Astrocyte (in vitro differentiated cells and primary cell): ENCODE data around the gene UTS2R. TPM values are rescaled to one million over a fixed set of nuclear protein-coding genes. Genes with fewer than 3 reads are reported as not detected.

Experiments used
- DNase-seq: peaks from one replicate; pipeline ENCODE4 v3.0.0-alpha.2; 2010; ENCODE audit warnings: low read depth
- FAIRE-seq: peaks from 2 replicates; lab custom pipeline; 2011; peaks lifted over from hg19 to GRCh38; lab: Jason Lieb, UNC
- H2AFZ ChIP-seq: 2 replicates; pipeline ENCODE4 v1.6.0; 2012; ENCODE audit warnings: low read depth, low read length, inconsistent platforms
- H3K27ac ChIP-seq: 2 replicates; pipeline ENCODE4 v1.5.1; 2011; ENCODE audit warnings: low read depth, low read length, inconsistent platforms
- H3K27me3 ChIP-seq: 2 replicates; pipeline ENCODE4 v1.6.0; 2011; ENCODE audit warnings: low read length, inconsistent platforms; ENCODE audit not compliant: insufficient read depth
- H3K36me3 ChIP-seq: 2 replicates; pipeline ENCODE4 v1.5.1; 2011; ENCODE audit warnings: low read length, inconsistent platforms; ENCODE audit not compliant: insufficient read depth
- H3K4me1 ChIP-seq: 2 replicates; pipeline ENCODE4 v1.5.1; 2011; ENCODE audit warnings: low read length, inconsistent platforms; ENCODE audit not compliant: insufficient read depth
- H3K4me2 ChIP-seq: 2 replicates; pipeline ENCODE4 v1.6.0; 2012; ENCODE audit warnings: low read length, inconsistent platforms
- H3K4me3 ChIP-seq: 2 replicates; pipeline ENCODE4 v1.5.1; 2011; ENCODE audit warnings: low read depth, mild to moderate bottlenecking, low read length, inconsistent platforms; ENCODE audit not compliant: insufficient read depth
- H3K79me2 ChIP-seq: 2 replicates; pipeline ENCODE4 v1.6.0; 2012; ENCODE audit warnings: mild to moderate bottlenecking, low read length, inconsistent platforms; ENCODE audit not compliant: insufficient read depth
- H3K9ac ChIP-seq: 2 replicates; pipeline ENCODE4 v1.6.0; 2012; ENCODE audit warnings: mild to moderate bottlenecking, low read length, inconsistent platforms
- H3K9me3 ChIP-seq: 2 replicates; pipeline ENCODE4 v1.5.1; 2012; ENCODE audit warnings: low read depth, mild to moderate bottlenecking, low read length, inconsistent platforms; ENCODE audit not compliant: insufficient read depth
- H4K20me1 ChIP-seq: 2 replicates; pipeline ENCODE4 v1.6.0; 2012; ENCODE audit warnings: low read length, inconsistent platforms; ENCODE audit not compliant: insufficient read depth
- H3K27ac Mint-ChIP-seq: one replicate; pipeline ENCODE4 v1.8.0; 2021; ENCODE audit warnings: mild to moderate bottlenecking, mixed read lengths; ENCODE audit not compliant: unreplicated experiment
- H3K27me3 Mint-ChIP-seq: one replicate; pipeline ENCODE4 v1.8.0; 2021; ENCODE audit warnings: low read depth, mixed read lengths; ENCODE audit not compliant: unreplicated experiment
- H3K36me3 Mint-ChIP-seq: one replicate; pipeline ENCODE4 v1.8.0; 2021; ENCODE audit warnings: low read depth, mixed read lengths; ENCODE audit not compliant: unreplicated experiment
- H3K4me1 Mint-ChIP-seq: one replicate; pipeline ENCODE4 v1.8.0; 2021; ENCODE audit warnings: low read depth, mixed read lengths; ENCODE audit not compliant: unreplicated experiment
- H3K4me3 Mint-ChIP-seq: one replicate; pipeline ENCODE4 v1.8.0; 2021; ENCODE audit warnings: mild to moderate bottlenecking, moderate library complexity, mixed read lengths; ENCODE audit not compliant: unreplicated experiment
- H3K9me3 Mint-ChIP-seq: one replicate; pipeline ENCODE4 v1.8.0; 2021; ENCODE audit warnings: mild to moderate bottlenecking, mixed read lengths; ENCODE audit not compliant: unreplicated experiment
- EZH2 ChIP-seq: IDR thresholded peaks from 2 replicates; pipeline ENCODE4 v1.6.1; 2012; ENCODE audit warnings: mild to moderate bottlenecking, low read length, inconsistent platforms; ENCODE audit not compliant: insufficient read depth
- total RNA-seq: library from RNA; stranded (reverse); gene quantifications from 2 replicates; pipeline ENCODE4 v1.2.1, GENCODE V29; 2021
- TF ChIP-seq, protein P1 (sequence below): IDR thresholded peaks from 2 replicates; pipeline ENCODE4 v1.5.1; 2011; ENCODE audit warnings: low read depth, mild to moderate bottlenecking, inconsistent platforms, low read length, moderate library complexity; ENCODE audit not compliant: insufficient read depth

Gene UTS2R
- total RNA-seq, 1 donor from 2014 or later, result not detected

- peaks cover 9% of the 10 kb centered on the region for H3K4me1 Mint-ChIP-seq
- H3K27me3 Mint-ChIP-seq, result no peaks in the 10 kb centered on the region
- TF ChIP-seq EZH2, result no peak
- TF ChIP-seq, protein P1, sequence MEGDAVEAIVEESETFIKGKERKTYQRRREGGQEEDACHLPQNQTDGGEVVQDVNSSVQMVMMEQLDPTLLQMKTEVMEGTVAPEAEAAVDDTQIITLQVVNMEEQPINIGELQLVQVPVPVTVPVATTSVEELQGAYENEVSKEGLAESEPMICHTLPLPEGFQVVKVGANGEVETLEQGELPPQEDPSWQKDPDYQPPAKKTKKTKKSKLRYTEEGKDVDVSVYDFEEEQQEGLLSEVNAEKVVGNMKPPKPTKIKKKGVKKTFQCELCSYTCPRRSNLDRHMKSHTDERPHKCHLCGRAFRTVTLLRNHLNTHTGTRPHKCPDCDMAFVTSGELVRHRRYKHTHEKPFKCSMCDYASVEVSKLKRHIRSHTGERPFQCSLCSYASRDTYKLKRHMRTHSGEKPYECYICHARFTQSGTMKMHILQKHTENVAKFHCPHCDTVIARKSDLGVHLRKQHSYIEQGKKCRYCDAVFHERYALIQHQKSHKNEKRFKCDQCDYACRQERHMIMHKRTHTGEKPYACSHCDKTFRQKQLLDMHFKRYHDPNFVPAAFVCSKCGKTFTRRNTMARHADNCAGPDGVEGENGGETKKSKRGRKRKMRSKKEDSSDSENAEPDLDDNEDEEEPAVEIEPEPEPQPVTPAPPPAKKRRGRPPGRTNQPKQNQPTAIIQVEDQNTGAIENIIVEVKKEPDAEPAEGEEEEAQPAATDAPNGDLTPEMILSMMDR, result no peak
- Histone ChIP-seq H3K79me2 (no peaks in the 10 kb centered on the region), H3K27me3 (no peaks in the 10 kb centered on the region), H2AFZ (no peak overlapping the region), H3K4me3 (no peak overlapping the region), H3K4me2 (no peak overlapping the region), H3K36me3 (peaks cover 3% of the 10 kb centered on the region), H4K20me1 (peaks cover 18% of the 10 kb centered on the region), H3K9me3 (no peaks in the 10 kb centered on the region), H3K4me1 (peaks cover 8% of the 10 kb centered on the region), H3K27ac (no peak overlapping the region), H3K9ac (no peak overlapping the region)
- FAIRE-seq (no peak), DNase-seq (no peak)
- no peak overlapping the region for H3K27ac Mint-ChIP-seq
- no peaks in the 10 kb centered on the region for H3K9me3 Mint-ChIP-seq
- H3K4me3 Mint-ChIP-seq, result no peak overlapping the region
- peaks cover 2% of the 10 kb centered on the region for H3K36me3 Mint-ChIP-seq
Measured at GRCh38 chr17:82403662-82404660, 32.4 kb downstream of the UTS2R start.

DNA sequence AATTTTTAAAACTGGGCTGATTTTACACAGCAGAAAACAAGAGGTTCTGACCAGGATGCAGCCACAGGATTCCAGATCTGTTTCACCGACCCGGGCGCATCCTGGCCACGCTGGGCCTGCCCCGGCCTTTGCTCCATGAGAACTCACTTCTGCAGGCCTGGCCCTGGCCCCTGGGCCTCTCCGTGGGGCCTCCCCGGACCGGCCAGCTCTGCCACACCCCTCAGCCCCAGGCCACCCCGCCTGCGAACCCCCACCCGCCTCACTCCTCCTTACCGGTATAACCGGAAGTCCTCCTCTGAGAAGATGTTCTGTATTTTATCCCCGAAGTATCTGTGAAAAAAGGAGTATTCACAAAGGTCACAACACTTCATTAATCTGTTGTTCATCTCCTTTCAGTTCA is 33.5 kb downstream of the UTS2R start:
- Mint-ChIP-seq H3K27me3 (no peaks in the 10 kb centered on the region), H3K27ac (no peak overlapping the region), H3K9me3 (no peaks in the 10 kb centered on the region), H3K4me3 (no peak overlapping the region), H3K36me3 (peaks cover 2% of the 10 kb centered on the region), H3K4me1 (peaks cover 9% of the 10 kb centered on the region)
- Histone ChIP-seq H3K9me3 (no peaks in the 10 kb centered on the region), H4K20me1 (peaks cover 23% of the 10 kb centered on the region), H3K79me2 (no peaks in the 10 kb centered on the region), H3K27me3 (no peaks in the 10 kb centered on the region), H3K27ac (no peak overlapping the region), H3K36me3 (peaks cover 3% of the 10 kb centered on the region), H3K9ac (no peak overlapping the region), H3K4me1 (peaks cover 8% of the 10 kb centered on the region), H3K4me2 (no peak overlapping the region), H2AFZ (no peak overlapping the region), H3K4me3 (no peak overlapping the region)
- no peak for TF ChIP-seq EZH2
- TF ChIP-seq, protein P1, result no peak
- DNase-seq, result no peak
- no peak for FAIRE-seq
